ENCODE measurements around the gene SIRT5.

The SIRT5 gene

DNA sequence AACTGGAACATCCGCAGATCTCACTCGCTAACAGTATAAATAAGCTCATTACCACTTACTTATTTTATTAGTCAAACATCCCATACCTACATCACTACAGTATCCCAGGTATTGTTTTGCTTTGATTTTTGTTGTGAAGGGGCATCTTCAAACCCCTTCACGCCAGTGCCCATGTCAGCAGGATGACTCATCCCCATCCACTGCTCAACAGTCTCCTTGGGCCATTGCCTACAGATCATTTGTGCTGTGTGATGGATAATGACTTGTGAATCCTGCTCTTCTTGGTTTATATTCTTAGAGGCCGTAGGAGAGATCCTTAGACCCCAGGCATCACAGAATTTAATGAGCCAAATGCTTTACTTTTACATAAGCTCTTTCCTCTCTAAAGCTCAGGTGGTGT, 8.5 kb upstream of the SIRT5 start:
- Mint-ChIP-seq H3K9me3 (no peaks in the 10 kb centered on the region), H3K36me3 (no peaks in the 10 kb centered on the region), H3K27ac (no peak overlapping the region), H3K4me1 (no peaks in the 10 kb centered on the region), H3K4me3 (no peak overlapping the region), H3K27me3 (peaks cover 11% of the 10 kb centered on the region)
- no peak for ATAC-seq

- ATAC-seq: no peak
- Mint-ChIP-seq H3K4me1 (no peaks in the 10 kb centered on the region), H3K36me3 (no peaks in the 10 kb centered on the region)
Measured at GRCh38 chr6:13566500-13566899, 7.9 kb upstream of the SIRT5 start.

DNA sequence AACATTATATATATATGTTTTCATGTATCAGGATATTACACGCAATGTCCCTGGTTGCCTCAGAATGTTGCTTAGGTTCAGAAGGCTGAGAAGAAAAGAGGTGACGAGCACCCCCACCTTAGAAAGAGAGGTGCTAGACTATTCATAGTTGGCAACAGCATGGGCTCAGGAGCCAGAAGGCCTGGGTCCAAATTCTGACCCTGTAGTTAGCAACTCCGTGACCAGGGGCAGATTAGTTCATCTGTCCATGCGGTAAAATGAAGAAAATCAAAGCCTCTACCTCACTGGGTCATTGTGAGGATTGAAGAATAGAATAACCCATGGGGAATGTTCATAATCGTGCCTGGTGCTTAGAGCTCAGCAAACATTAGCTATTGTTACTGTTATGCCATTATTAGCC, 5.4 kb upstream of the SIRT5 start:
- no peak overlapping the region for H3K4me3 Mint-ChIP-seq
- H3K4me1 Mint-ChIP-seq: peaks cover 6% of the 10 kb centered on the region
- peaks cover 11% of the 10 kb centered on the region for H3K27me3 Mint-ChIP-seq
- no peak for ATAC-seq
- H3K27ac Mint-ChIP-seq: no peak overlapping the region
- no peaks in the 10 kb centered on the region for H3K9me3 Mint-ChIP-seq
- no peaks in the 10 kb centered on the region for H3K36me3 Mint-ChIP-seq

More at GRCh38 chr6:13566500-13566899, 7.9 kb upstream of the SIRT5 start:
- Mint-ChIP-seq H3K4me3 (no peak overlapping the region), H3K27me3 (peaks cover 11% of the 10 kb centered on the region), H3K9me3 (no peaks in the 10 kb centered on the region), H3K27ac (no peak overlapping the region)

GRCh38 chr6:13572240-13572639, 2.2 kb upstream of the SIRT5 start:
- peaks cover 29% of the 10 kb centered on the region for H3K4me1 Mint-ChIP-seq
- no peak overlapping the region for H3K4me3 Mint-ChIP-seq
- no peaks in the 10 kb centered on the region for H3K36me3 Mint-ChIP-seq
- no peaks in the 10 kb centered on the region for H3K27me3 Mint-ChIP-seq
- H3K9me3 Mint-ChIP-seq: no peaks in the 10 kb centered on the region
- no peak overlapping the region for H3K27ac Mint-ChIP-seq
- no peak for ATAC-seq

DNA sequence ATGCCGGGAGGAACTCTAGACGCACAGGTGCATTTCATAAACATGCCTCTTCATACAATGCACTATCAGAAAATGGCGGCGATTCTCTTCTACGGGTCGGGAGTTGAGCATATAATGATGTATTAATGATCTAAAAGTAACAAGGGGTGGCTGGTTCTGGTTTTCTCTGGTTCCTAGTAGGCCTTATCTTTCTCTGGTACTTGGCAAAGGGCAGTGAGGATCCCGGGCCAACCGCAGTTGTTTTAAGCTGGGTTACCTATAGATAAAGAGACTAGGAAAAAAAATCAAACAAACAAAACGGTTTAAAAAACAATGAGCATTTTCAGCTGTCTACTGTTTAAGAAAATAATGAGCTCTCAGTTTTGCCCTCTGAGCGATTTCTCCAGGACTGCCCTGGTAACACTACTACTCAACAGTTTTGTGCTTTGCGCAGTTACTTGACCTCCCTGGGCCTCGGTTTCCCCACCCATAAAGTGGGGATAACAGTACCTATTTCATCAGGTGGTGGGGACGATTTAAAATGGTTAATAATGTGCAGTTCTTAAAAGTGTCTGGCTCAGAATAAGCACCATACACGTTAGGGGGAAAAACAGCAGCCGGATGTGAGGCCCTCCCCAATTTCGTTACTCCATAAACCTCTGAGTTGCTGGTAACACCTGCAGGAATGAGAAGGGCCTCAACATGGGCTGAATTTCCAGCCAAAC, 1.3 kb upstream of the SIRT5 start:
- Mint-ChIP-seq H3K4me1 (peaks cover 29% of the 10 kb centered on the region), H3K4me3 (peak overlapping the region; percentile 97), H3K9me3 (no peaks in the 10 kb centered on the region), H3K27ac (peak overlapping the region; percentile 96), H3K36me3 (no peaks in the 10 kb centered on the region), H3K27me3 (no peaks in the 10 kb centered on the region)
- no peak for ATAC-seq

- Mint-ChIP-seq H3K4me3 (peak overlapping the region; percentile 97), H3K36me3 (no peaks in the 10 kb centered on the region), H3K4me1 (peaks cover 29% of the 10 kb centered on the region), H3K27me3 (no peaks in the 10 kb centered on the region), H3K9me3 (no peaks in the 10 kb centered on the region), H3K27ac (peak overlapping the region; percentile 96)
- ATAC-seq: no peak
Measured at GRCh38 chr6:13573669-13574110, 711 bp upstream of the SIRT5 start.

DNA sequence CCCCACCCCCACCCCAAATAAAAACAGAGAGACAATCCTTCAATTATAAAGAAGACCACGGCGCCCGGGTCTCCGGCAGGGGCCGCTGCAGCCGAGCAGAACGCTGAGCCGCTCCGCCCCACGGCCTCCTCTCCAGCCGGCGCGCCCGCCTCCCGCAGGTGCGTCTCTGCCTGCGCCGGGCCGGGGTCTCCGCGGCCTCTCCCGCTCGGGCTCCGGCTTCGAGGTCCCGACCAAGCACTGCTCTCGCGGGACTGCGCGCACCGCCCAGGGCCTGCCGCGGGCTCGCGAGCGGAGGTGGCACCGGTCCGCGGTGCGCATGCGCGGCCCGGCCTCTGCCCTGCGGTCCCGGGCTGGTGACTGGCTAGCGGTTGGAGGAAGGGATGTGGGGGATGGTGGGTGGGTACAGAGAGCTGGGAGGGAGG, 241 bp upstream of the SIRT5 start:
- Mint-ChIP-seq H3K36me3 (no peaks in the 10 kb centered on the region), H3K4me3 (peak overlapping the region; percentile 97), H3K9me3 (no peaks in the 10 kb centered on the region), H3K27me3 (no peaks in the 10 kb centered on the region), H3K27ac (peak overlapping the region; percentile 96), H3K4me1 (peaks cover 29% of the 10 kb centered on the region)
- peak; percentile 94 for ATAC-seq

- H3K27ac Mint-ChIP-seq: peak overlapping the region; percentile 96
- no peak for ATAC-seq
Measured at GRCh38 chr6:13575377-13575775, 975 bp downstream of the SIRT5 start.

DNA sequence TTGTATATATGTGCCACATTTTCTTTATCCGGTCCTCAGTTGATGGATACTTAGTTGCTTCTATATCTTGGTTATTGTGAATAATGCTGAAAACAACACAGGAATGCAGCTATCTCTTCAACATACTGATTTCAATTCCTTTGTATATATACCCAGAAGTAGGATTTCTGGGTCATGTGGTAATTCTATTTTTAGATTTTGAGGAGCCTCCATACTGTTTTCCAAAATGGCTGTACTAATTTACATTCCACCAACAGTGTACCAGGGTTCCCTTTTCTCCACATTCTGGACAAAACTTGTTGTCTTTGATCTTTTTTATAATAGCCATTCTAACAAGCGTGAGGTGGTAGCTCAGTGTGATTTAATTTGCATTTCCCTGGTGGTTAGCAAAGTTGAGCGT, 1.6 kb downstream of the SIRT5 start:
- H3K9me3 Mint-ChIP-seq: no peaks in the 10 kb centered on the region
- H3K27me3 Mint-ChIP-seq: no peaks in the 10 kb centered on the region
- no peak for ATAC-seq
- peak overlapping the region; percentile 96 for H3K27ac Mint-ChIP-seq
- peaks cover 6% of the 10 kb centered on the region for H3K36me3 Mint-ChIP-seq
- peak overlapping the region; percentile 54 for H3K4me3 Mint-ChIP-seq
- peaks cover 29% of the 10 kb centered on the region for H3K4me1 Mint-ChIP-seq

More at GRCh38 chr6:13575377-13575775, 975 bp downstream of the SIRT5 start:
- H3K4me1 Mint-ChIP-seq: peaks cover 29% of the 10 kb centered on the region
- peak overlapping the region; percentile 97 for H3K4me3 Mint-ChIP-seq
- H3K9me3 Mint-ChIP-seq: no peaks in the 10 kb centered on the region
- H3K27me3 Mint-ChIP-seq: no peaks in the 10 kb centered on the region
- peaks cover 2% of the 10 kb centered on the region for H3K36me3 Mint-ChIP-seq

GRCh38 chr6:13577926-13578325, 3.5 kb downstream of the SIRT5 start:
- Mint-ChIP-seq H3K36me3 (peaks cover 18% of the 10 kb centered on the region), H3K27me3 (no peaks in the 10 kb centered on the region), H3K4me1 (peaks cover 29% of the 10 kb centered on the region), H3K9me3 (no peaks in the 10 kb centered on the region), H3K27ac (no peak overlapping the region), H3K4me3 (no peak overlapping the region)
- no peak for ATAC-seq

DNA sequence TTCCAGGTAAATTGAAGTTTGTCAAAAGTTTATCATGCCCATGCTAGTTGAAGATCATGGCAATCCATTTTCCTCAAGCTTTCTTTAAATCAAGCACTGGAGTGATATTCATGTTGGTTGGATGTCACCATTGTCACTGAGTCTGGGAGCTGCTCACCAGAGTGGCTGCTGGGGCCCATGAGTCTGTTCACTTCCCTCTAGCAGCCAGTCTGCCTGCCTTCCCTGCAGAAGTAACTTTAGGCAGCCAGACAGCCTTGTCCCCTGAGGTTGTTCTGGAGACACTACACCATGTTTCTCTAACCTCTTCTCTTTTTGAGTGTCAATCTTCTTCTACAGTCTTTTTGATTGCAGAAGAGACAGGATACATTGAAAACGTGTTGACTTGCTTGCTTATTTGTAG, 5.5 kb downstream of the SIRT5 start:
- no peak for ATAC-seq
- Mint-ChIP-seq H3K36me3 (peaks cover 29% of the 10 kb centered on the region), H3K27ac (no peak overlapping the region)

DNA sequence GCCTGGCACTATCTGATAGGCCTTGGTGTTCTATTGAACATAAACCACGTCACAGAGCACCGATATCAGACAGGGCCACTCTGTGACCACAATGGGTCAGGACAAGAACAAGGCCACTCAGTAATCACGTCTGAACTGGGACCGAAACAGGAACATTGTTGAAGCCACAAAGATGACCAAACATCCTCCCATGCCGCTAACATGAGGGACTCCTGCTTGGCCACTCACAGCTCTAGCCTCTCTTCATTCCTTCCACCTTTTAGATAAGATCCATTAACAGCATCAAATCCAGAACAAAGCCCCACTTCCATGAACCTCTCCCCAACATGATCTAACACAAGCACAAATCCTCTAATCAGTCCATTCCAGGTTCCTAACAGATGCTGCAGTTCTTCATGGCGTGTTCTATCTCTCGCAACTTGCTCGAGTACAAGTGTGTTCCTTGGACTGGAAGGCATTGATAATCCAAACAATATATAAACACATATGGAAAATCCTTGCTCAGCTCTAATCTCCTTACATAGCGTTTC, 7.4 kb downstream of the SIRT5 start:
- no peak for ATAC-seq
- no peaks in the 10 kb centered on the region for H3K27me3 Mint-ChIP-seq
- no peak overlapping the region for H3K4me3 Mint-ChIP-seq
- no peaks in the 10 kb centered on the region for H3K4me1 Mint-ChIP-seq
- H3K9me3 Mint-ChIP-seq: no peaks in the 10 kb centered on the region
- H3K27ac Mint-ChIP-seq: no peak overlapping the region
- H3K36me3 Mint-ChIP-seq: peaks cover 35% of the 10 kb centered on the region

More for the DNA sequence above, 5.5 kb downstream of the SIRT5 start:
- Mint-ChIP-seq H3K4me3 (no peak overlapping the region), H3K9me3 (no peaks in the 10 kb centered on the region), H3K27me3 (no peaks in the 10 kb centered on the region), H3K4me1 (peaks cover 18% of the 10 kb centered on the region)

GRCh38 chr6:13586603-13587542, 12.5 kb downstream of the SIRT5 start:
- no peak for ATAC-seq
- H3K36me3 Mint-ChIP-seq: peaks cover 38% of the 10 kb centered on the region
- no peaks in the 10 kb centered on the region for H3K27me3 Mint-ChIP-seq
- H3K9me3 Mint-ChIP-seq: no peaks in the 10 kb centered on the region
- no peaks in the 10 kb centered on the region for H3K4me1 Mint-ChIP-seq
- H3K4me3 Mint-ChIP-seq: no peak overlapping the region
- no peak overlapping the region for H3K27ac Mint-ChIP-seq

- no peak overlapping the region for H3K4me3 Mint-ChIP-seq
- peaks cover 25% of the 10 kb centered on the region for H3K36me3 Mint-ChIP-seq
- ATAC-seq: no peak
- H3K27me3 Mint-ChIP-seq: no peaks in the 10 kb centered on the region
- no peaks in the 10 kb centered on the region for H3K9me3 Mint-ChIP-seq
- no peak overlapping the region for H3K27ac Mint-ChIP-seq
- H3K4me1 Mint-ChIP-seq: no peaks in the 10 kb centered on the region
Measured at GRCh38 chr6:13589801-13590200, 15.4 kb downstream of the SIRT5 start.

- Mint-ChIP-seq H3K27me3 (no peaks in the 10 kb centered on the region), H3K27ac (no peak overlapping the region), H3K4me1 (no peaks in the 10 kb centered on the region), H3K9me3 (no peaks in the 10 kb centered on the region), H3K36me3 (peaks cover 19% of the 10 kb centered on the region), H3K4me3 (no peak overlapping the region)
- no peak for ATAC-seq
Measured at GRCh38 chr6:13590574-13591153, 16.3 kb downstream of the SIRT5 start.
